Measurements from ENCODE around the gene PCDH12.
"Not testable (repeated sequence)": the region's sequence is repeated elsewhere in the genome, so short reads cannot be mapped to it uniquely, and the experiment has no call there.

The PCDH12 gene

DNA sequence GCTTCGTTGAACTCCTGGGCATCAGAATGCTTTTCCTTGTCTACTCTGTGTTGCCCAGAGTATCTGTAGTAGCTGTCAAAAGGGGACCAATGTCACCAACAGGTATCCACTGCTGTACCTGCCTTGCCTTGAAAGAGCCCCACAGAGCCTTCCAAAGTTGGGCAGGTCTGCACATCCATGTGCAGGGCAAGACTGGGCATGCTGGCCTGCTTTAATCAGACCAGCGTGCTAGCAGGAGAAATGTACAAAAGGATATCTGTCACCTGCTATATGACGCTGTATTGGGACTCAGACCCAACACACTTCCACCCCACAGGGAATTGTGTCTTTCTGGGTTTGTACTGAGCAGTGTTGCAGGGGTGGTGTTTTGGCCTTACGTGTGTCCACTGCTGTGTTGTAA lies 22.5 kb downstream of the PCDH12 start:
- no peak for DNase-seq

GRCh38 chr5:141934099-141934844 lies 23.7 kb downstream of the PCDH12 start:
- DNase-seq: peak; percentile 23 to 72

GRCh38 chr5:141933151-141933550 lies 24.9 kb downstream of the PCDH12 start:
- no peak for DNase-seq

- no peak for DNase-seq
These were observed 26.3 kb downstream of the PCDH12 start for GRCh38 chr5:141931694-141932093.

- DNase-seq: no peak
These were observed 28.5 kb downstream of the PCDH12 start for GRCh38 chr5:141929398-141930058.

- no peak for DNase-seq
These were observed 30.0 kb downstream of the PCDH12 start for GRCh38 chr5:141928051-141928450.

DNA sequence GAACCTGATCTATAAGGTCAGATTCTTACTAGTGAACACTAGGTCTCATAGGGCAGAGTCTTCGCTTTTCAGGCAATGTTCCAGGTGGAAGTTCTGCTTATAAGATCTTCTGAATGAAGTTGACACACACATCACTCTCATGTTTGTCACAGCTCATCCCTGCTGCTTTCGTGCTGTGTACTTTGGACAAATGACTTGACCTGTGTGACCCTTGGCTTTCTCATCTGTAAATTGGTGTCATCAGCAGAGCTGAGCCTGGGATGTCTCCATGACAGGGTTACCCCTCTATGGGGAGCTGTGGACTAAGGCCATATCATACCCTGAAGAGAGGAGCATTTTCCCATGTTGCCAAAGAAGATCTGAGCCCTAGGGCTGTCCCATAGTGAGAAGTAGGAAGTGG lies 31.6 kb downstream of the PCDH12 start:
- no peak for DNase-seq

- DNase-seq: peak; percentile 81 to 85
These were observed 34.3 kb downstream of the PCDH12 start, which contains the start of gene DELE1 for GRCh38 chr5:141923448-141924313. TSS of gene DELE1 (plus strand) at chr5:141923871. CDS start at chr5:141923942, 71 bp downstream.

DNA sequence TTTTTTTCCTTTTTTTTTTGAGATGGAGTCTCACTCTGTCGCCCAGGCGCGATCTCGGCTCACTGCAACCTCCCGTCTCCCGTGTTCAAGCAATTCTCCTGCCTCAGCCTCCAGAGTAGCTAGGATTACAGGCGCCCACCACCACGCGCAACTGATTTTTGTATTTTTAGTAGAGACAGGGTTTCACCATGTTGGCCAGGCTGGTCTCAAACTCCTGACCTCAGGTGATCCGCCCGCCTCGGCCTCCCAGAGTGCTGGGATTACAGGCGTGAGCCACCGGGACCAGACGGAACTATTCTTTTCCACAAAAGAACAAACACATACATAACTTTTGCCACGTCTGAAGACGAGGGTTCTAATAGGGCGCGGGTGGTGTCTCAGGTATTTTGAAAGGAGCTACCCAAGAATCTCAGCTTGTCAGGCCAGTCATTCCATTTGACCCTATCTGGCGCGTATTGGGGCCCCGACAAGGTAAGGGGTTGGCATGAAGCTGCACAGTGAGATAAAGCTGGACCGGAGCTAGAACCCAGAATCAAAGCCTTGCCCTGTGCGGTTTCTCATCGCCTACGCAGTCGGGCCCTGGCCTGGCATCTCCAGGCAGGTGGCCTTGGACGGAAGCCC lies 35.1 kb downstream of the PCDH12 start:
- not testable (repeated sequence) for DNase-seq

- no peak for DNase-seq
These were observed 37.2 kb downstream of the PCDH12 start for GRCh38 chr5:141920771-141921170.

DNA sequence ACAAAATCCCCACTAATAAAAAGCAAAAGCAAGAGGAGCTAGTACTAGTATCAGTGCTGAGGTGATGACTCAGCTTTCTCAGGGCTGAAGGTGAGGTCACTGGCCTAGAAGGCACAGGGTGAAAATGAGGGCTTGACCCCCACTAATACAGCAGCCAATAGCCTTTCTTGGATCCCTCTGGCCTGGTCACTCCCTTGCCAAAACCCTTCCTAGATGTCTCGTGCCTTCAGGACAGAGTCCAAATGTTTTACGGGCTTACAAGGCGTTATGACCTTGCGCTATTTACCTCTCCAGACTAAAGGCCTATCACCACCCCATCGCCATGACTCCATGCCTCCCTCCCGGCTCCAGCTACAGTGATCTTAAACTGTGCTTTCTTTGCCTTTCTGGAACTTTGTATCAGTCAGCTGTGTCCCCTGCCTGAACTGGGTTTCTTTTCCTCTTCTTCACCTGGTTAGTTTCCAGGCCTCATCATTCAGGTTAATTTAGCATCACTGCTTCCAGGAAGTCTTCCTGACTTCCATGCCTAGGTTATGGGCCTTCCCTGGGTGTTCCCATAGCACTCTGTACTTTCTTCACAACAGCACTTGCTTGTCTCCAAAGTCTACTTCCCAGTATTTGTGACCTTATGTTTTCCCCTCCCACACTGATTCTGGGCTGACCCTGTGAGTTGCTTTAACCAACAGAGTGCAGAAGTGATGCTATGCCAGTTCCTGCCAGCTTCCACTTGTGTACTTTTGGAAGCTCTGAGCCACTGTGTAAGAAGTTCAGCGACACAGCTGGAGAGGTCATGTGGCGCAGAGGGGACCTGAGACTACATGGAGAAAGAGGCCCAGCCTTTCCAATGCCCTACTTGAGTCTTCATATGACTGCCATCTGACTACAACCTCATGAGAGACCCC lies 38.5 kb downstream of the PCDH12 start:
- no peak for DNase-seq

DNA sequence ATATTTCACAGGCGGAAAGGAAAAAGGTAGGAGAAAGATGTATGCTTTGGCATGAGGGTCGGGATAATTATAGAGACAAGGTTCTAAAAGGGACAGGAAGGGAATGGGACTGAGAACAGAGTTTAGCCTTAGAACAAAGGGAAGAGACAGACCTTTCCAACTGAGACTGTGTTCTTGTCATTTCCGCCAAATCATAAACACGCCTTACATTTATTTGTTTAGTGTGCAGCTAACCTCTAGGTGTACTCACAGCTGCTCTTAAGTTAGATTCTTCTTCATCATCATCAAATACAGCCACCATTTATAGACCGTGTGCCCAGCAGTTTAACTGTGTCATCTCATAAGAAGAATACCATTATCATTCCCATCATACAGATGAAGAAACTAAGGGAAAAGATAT lies 40.2 kb downstream of the PCDH12 start:
- no peak for DNase-seq

DNA sequence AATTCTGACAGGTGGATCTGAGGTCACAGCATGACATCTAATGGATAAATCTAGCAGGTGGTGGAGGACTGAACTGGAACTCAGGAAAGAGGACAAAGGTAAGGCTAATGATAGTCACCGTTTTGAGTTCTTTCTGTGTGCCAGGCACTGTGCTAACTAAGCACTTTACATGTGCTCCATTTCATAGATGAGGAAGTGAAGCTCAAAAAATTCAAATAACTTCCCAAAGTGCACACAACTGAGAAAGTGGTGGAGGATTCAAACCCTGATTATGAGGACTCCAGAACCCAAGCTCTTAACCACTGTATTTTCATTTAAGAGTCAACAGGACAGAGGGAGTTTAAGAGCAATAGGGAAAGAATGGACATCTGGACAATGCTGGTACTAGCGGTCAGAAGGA lies 41.5 kb downstream of the PCDH12 start:
- no peak for DNase-seq

- no peak for DNase-seq
These were observed 42.1 kb downstream of the PCDH12 start for GRCh38 chr5:141915881-141916336.

DNA sequence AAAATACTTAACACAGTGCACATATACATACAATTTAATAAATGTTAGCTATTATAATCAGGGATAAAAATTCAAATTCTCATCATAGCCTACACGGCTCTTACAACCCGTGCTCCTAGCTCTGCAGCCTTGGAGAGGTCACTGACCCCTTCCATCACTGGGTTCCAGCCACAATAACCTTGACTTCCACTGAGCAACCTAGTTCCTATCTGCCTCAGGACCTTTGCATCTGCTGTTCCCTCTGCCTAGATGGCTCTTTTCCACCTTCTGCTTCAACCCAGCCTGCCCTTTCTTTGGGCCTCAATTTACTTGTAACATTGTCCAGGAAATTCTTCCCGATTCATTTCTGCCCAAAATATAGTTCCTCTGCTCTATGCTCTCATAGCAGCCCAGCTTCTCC lies 43.2 kb downstream of the PCDH12 start:
- DNase-seq: no peak

- no peak for DNase-seq
These were observed 43.7 kb downstream of the PCDH12 start for GRCh38 chr5:141914199-141914743.

GRCh38 chr5:141913560-141914198 lies 44.3 kb downstream of the PCDH12 start:
- DNase-seq: no peak

GRCh38 chr5:141910271-141910673 lies 47.7 kb downstream of the PCDH12 start:
- DNase-seq: no peak

- DNase-seq: no peak
These were observed 48.8 kb downstream of the PCDH12 start for GRCh38 chr5:141909212-141909611.

DNA sequence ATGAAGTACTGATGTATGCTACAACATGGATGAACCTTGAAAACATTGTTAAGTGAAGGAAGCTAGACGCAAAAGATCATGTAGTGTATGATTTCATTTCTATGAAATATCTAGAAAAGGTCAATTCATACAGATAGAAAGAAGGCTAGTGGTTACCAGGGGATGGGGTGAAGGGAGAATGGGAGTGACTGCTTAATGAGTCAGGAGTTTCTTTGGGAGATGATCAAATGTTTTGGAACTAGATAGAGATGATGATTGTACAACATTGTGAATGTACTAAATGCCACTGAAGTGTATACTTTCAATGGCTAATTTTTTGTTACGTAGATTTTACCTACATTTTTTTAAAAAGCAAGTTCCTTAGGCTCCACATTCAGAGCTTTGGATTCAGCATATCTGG lies 49.2 kb downstream of the PCDH12 start:
- DNase-seq: no peak

DNA sequence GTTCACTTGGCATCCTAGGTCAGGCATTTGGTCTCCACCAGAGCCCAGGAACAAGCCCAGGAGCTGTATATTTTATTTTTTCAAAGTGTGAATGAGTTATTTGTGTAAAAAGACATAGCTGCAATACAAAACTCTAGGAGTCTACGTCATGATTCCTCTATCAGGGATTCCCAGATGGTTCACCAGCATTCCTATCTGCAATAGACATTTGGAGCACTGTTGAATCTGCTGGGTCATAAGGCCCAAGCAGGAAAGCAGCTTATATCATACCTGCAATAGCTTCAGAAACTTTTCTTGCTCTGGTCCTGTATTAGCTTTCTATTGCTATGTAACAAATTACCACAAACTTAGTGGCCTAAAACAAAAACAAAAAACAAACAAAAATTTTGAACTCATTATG lies 51.0 kb downstream of the PCDH12 start:
- DNase-seq: no peak

Measured in NCI-H2081 (cell line).